Stimulated activated CD8-positive, alpha-beta memory T cell treated with anti-CD3 and anti-CD28 coated beads, Interleukin-7, amount 100 ng/mL, for 1 hour (primary cell): ENCODE measurements around the gene ME2.
"Not testable (repeated sequence)": the region's sequence is repeated elsewhere in the genome, so short reads cannot be mapped to it uniquely, and the experiment has no call there.

Experiments
- DNase-seq, 2 donors: peaks; one replicate each; pipeline ENCODE4 v3.0.0-alpha.2; 2020; ENCODE audit warnings: low read depth in 2 of 2

Gene ME2

DNA sequence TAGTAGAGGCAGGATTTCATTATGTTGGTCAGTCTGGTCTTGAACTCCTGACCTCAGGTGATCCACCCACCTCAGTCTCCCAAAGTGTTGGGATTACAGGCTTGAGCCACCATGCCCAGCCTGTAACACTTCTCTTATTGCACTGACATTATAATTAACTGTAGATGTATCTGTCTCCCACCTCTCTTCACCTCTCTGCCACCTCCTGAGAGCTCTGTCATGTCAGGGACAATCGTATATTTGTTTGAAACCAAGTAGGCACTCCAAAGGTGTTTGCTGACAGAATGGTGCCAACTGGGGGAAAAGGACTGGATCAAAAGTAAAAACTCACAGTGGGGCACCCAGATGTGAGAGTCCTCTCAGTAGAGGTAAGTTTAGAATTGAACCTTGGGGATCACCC, 17.3 kb upstream of the ME2 start:
- DNase-seq: no peak

DNA sequence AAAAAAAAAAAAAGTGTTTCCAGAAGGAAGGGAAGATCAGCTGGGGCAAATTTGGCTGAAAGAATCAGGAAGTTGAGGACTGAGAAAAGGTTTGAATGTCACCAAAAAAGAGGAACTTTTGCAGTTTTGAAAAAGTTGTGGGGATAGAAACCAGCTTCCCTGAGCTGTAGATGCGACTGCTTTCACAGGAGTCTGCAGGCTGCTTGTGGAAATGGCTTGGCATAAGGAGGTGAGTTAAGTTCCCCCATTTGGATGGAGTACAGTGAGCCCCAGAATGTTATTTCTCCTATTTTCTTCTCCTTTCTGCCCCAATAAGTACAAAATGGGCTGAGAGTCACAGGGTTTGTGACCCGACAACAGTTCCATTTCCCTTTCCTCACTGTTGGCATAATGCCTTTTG, 16.5 kb upstream of the ME2 start:
- DNase-seq: no peak

DNA sequence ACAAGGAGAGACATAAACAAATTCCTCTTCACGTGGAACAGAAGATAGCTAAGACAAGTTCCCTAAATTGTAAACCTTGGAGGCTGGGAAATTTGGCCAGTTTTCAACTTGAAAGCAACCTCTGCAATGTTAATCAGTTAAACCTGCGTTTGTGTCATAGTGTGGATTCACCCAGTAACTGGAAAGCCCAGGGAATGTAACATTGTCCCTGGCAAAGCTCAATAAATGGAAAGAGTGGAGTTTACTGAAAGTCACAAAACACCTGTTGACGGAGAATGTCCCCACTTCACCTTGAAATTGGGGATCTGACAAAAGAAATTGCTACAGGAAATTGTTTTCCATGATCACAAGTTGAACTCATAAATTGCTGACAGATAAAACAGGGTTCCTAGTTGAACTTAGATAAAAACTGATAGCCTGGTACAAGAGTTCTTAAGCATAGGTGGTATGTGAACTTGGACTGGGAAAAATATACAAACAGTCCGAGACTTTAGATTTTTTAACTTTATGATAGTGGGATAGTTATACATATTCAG, 15.0 kb upstream of the ME2 start:
- no peak for DNase-seq

DNA sequence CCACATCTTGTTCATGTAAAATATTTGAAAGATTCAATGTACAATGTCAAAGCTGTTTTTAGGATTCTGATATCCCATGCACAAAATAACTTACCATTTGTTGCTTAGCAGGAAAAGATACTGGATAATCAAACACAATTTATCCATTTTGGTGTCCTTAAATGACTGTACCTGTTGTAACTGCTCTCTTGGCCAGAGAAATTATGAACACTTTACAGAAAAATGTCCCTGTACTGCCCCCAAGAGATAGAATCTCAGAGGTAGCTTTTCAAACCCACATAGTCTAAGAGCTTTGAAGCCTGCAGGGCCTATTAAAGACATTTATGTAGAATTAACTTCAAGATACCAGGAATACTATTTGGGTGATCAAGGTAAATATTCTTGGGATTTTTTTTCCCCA, 12.2 kb upstream of the ME2 start:
- no peak for DNase-seq

DNA sequence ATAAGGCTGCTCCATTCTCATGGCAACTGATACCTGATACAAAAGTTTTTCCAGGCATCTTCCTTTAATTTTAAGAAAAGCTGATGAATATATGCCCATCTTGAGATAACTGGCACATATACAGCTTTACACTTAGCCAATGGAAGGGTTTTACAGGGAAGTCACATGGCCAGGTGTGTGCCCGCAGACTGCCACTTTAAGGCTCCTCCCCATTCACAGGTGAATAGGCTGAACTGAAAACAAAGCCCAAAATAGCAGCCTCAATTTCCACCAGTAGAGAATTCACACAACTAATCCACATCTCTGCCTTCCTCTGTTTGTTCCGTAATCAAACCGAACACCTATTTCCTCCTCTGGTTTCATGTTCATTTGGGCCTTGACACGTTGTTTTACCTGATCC, 9.8 kb upstream of the ME2 start:
- no peak for DNase-seq

DNA sequence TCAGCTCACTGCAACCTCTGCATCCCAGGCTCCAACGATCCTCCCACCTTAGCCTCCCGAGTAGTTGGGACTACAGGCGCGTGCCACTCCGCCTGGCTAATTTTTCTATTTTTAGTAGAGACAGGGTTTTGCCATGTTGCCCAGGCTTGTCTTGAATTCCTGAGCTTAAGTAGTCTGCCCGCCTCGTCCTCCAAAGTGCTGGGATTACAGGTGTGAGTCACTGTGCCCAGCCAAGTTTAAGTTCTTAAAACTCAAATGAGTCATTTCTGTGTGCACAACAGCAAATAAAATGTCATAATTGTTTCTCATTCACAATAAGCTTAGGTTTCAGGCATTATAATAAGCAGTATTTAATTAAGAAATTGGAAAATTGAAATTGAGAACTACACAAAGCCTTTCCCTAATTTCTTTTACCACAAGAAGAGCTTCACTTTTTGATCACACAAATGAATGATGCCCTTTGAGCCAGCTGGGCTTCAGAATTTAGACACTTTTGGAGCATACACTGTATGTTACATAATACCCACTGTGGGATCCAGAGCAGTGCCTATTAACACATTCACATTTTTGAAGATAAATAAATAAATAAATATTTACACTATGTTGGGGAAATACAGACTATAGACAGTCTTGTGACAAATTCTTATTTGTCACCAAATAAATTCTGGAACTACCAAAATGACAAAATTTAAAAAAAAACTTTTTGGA, 8.6 kb upstream of the ME2 start:
- DNase-seq: no peak

DNA sequence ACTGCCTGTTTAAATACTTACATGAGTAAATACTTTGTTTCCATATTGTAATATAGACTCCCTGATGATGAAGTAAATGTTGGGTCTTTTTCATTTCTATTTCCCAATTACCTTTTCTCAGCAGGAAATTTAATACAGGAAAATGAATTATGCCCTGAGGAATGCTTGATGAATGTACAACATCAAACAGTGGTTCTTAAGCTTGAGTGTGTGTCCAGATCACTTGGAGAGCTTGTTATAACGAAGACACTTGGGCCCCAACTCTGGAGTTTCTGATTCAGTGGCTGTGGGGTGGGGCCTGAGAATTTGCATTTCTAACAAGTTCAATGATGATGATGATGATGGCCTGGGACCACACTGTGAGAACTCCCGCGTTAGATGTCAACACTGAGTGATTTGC, 7.1 kb upstream of the ME2 start:
- no peak for DNase-seq

DNA sequence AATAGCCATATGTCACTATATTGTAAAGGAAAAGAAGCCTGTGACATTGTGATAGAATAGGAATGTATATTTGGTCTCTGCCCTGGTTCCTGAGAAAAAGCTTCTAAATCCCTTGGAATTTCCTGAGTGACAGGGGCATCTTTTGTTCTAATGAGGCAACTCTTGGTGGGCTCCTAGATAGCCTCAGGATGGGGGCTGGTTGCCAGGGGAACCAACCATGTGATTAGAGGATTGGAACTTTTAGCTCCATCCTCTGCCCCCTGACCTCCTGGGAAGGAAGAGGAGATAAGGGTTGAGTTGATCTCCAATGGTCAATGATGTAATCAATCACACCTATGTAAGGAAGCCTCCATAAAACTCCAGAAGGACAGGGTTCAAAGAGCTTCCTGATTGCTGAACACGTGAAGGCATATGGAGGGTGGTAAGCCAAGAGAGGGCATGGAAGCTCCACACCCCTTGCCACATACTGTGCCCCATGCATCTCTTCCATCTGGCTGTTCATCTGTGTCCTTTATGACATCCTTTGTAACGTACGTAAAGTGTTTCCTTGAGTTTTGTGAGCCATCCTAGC, 2.9 kb upstream of the ME2 start:
- no peak for DNase-seq

DNA sequence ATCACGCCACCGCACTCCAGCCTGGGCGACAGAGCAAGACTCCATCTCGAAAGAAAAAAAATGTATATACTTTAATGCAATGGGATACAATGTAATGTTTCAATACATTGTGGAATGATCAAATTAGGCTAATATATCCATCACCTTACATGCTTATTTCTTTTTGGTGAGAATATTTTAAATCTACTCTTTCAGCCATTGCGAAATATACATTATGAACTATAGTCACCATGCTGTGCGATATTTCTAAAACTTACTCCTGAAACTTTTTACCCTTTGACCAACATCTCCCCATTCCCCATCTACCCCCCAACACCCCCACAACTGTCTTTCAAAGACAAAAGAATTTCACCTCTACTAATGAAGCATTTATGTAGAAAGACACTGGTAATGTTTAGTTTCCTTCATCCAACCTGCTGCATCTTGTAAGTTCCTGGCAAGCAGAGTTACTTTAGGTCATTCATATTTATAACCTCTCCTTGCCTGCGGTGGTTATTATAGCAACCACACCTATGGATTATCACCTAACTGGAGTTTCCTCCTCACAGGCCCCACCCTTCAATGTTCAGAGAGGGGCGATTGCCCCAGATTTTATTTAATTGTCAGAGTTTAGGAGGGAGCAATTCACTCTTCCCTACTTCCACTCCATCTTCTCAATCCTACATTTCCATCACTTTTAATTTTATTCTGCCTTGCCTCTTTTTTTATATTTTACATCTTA, 1.2 kb upstream of the ME2 start:
- DNase-seq: no peak

DNA sequence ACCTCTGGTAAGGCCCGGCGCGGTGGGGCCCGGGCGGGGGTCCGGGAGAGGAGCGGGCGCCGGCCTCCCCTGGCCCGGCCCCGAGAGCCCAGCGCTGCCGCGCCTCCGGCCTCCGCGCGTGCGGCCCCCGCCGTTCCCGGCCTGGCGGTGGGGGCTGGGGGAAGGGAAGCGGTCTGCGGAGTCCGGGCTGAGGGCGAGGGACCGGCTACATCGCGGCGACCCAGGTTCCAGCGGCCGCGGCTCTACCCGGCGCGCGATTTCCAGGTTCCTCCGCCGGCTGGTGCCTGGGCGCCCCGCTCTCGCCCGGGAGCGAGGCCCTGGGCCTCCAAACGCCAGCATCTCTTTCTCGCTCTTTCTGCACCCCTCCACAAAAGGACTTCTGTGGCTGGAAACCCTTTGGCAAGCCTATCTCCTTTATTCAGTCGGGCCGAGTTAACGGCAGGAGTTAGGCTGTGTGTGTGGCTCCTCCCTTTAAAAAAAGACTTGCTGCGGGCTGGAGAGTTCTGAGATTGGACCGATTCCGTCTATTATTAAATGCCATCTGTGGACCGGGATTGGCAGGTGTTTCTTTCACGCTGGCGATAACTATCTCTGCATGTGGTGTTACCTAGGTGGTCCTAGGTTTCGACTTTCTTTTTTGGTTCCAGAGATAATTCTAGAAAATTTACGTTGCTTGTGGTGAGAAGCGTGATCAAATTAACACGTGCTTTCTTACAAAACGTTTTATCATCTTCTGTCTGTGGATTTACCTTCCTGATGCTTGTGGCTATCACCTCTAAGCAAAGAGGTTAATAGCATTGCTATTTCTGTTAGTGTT, 592 bp downstream of the ME2 start:
- DNase-seq: peak in 1 of 2 donors; percentile 6

DNA sequence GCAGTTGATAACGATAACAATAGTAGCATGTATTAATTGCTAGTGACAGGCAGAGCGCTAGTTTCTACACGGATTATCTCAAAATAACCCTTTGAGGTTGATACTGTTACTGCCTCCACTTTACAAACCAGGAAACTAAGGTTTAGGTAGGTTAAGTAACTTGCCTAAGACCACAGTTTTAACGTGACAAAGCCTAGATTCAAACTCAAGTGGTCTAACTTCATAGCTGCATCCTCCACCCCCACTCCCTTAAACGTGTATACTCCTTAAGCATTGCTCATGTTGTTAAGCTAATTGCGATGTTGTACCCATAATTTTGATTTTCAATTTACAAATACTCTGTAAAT, 1.2 kb downstream of the ME2 start:
- DNase-seq: no peak

DNA sequence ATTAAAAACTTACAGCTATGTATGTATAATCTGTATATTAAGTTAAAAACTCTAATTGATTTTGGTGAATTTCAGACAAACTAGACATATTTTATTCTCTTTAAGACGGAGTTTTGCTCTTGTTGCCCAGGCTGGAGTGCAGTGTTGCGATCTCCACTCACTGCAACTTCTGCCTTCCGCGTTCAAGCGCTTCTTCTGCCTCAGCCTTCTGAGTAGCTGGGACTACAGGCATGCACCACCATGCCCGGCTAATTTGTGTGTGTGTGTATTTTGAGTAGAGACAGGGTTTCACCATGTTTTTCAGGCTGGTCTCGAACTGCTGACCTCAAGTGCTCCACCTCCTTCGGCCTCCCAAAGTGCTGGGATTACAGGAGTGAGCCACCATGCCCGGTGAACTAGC, 2.0 kb downstream of the ME2 start:
- DNase-seq: not testable (repeated sequence)

DNA sequence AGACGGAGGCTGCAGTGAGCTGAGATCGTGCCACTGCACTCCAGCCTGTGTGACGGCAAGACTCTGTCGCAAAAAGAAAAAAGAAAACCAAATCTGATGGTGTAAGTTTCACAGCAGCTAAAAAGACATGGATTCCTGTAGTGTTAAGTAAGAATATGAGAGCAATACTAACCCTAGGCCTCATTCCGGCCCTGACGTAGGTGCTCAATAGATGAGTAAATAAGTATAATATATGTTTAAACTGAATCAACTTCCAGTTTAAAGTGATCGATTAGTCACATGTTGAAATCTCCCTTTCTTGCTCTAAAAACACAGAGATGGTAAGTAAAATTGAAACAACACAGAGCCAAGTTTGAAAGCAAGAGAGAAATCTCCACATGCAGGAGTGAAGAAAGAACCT, 8.0 kb downstream of the ME2 start:
- no peak for DNase-seq

DNA sequence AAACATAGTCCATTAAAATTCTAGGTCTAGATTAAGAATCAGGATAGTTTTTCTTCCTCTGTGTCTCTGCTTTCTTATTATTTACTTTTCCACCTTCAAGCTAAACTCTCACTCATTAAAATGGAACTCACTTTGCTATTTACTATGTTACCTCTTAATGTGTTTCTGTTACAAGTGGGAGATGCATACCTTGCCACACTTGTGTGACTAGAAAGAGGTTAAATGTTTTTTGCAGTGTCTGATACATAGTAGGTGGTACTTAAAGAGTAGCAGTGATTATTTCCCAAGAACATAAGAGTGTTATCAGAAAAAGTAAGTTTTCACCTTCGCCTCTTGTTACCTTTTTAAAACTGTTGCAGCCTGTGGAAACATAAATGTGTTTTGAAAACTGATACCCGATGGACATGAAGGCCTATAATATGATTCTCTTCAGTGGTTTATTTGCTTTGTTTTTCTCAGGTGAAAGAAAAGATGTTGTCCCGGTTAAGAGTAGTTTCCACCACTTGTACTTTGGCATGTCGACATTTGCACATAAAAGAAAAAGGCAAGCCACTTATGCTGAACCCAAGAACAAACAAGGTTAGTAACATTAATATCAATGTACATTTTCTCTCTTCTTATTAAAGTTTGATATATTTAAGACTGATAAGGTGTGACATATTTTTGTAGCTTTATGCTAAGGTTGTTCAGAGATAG, 16.6 kb downstream of the ME2 start:
- DNase-seq: no peak

DNA sequence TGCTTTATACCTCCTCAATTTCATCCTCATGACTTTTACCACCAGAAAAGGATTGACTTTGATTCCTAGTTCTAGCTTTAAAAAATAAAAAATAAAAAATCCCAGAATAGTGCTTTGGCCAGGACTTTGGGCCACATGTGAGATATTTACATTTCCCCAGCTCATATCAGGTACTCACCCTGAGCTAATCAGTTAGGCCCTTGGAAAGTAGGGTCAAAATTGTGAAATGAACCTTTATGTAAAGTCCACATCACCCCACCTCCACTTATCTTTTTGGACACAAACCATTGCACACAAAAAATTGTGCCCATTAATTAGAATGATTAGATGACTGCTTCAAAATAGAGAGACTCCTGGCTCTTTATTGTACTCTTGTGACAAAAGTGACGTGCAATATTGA, 17.2 kb downstream of the ME2 start:
- DNase-seq: no peak

DNA sequence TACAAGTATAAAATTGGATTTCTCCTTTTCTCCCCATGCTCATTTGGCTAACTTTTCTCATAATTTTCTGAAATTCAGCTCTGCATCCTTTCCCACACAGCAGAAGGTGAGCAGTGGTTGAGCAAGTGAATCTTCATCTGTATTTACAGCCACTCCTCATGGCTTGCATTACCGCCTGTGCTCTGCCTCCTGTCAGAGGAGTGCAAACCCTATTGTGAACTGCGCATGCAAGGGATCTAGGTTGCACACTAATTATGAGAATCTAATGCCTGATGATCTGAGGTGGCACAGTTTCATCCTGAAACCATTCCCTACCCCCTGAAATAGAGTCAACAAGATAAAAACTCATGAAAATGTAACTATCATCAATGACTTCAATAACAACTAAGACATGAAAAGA, 20.0 kb downstream of the ME2 start:
- no peak for DNase-seq

DNA sequence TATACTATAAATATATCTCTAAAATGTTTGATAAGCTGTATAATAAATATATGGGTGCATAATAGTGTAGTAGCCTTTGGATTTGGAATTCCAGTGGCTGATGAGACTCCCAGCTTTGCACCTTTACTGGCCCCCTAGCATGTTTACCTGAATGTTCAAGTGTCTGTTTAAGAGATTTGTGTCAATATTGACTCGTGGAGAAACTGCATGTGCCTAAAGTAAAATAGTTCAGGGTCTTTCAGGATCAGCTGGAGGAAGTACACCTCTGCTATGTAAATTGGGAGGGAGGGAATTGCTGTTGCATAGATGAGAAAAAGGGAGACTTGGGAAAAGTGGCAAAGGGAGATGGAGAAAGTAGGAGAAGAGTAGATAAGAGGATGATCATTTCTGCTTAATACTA, 23.9 kb downstream of the ME2 start:
- no peak for DNase-seq

DNA sequence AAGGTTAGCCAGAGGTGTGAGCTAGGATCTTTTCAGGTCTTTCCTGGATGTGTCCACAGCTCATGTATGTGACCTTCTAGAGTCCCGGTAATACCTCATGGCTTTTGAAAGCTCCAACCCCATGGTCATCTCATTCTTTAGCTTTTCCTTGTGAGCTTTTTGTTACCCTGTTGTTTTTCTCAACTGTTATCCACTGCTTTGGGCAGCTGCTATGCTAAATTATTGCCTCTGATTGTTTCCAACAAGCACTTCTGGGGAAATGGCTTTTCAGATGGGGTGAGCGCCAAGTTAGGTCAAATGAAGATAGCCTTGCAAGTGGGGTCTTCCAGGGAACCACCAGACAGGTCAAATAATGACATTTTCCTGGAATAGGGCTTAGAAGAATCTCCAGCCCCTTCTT, 27.9 kb downstream of the ME2 start:
- DNase-seq: no peak

DNA sequence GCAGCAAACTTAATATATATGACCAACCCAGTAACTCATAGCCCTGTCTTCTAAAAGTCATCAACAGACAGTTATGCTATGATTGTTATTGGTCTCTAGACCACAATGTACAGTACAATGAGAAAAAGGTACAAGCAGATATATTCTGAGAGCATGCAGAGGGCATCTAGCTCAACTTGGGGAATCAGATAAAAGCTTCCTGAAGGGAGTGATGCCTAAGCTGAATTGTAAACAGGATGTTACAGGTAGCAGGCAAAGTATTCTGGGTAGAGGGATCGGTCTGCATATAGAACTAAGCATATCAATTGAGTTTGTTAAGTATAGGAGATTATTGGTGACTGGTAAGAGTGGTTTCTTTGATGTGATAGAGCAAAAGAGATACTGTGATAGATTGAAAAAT, 30.3 kb downstream of the ME2 start:
- no peak for DNase-seq

DNA sequence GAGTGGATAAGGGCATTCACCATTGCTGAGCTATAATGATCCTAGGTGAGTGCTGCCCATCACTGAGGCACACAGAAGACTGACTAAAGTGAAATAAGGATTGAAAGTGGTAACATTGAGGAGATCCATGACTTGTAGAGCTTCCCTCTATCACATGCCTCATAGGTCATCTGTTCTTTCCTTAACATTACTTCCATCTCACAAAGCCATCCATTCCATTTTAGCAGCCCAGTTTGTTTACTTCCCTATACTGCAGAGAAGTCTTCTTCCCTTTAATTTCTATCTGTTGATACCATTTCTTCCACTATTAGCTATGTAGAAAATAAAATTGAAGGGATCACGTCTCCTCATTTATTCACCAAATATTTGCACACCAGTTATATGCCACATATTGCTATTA, 32.1 kb downstream of the ME2 start:
- no peak for DNase-seq

DNA sequence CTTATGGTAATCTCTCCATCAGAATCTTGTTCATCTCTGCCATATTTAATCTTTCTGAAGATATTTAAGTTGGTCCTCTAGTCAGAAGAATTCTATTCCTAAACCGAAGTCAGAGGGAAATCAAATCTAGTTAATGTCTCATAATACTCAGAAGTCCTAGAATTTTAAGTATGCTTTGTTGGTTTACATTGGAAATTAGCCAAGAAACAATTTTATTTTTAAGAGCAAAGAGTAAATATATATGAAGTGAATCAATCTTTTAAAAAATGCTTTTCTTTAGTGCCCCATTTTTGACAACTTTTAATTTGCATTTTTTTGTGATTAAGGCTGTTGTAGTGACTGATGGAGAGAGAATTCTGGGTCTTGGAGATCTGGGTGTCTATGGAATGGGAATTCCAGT, 38.1 kb downstream of the ME2 start:
- DNase-seq: no peak

DNA sequence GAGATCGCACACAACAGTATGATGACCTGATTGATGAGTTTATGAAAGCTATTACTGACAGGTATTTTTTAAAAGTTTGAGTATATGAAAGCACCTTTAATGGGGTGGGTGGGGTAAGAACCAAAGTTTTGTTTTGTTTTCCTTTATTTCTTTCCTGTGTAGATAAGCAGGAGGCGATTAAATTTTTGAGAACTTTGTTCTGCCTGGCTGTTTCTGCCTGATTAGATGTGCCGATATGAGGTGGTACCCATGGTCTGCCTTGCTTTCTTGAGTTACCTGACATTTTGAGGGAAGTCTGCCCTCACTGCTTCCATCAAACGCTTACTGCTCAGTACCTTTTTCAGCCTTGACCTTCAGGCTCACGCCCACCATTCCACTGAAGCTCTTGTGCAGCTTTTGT, 39.2 kb downstream of the ME2 start:
- no peak for DNase-seq
